GM12801 (cell line): ENCODE results near the gene TXLNA.

Experiments
- CTCF ChIP-seq: IDR thresholded peaks from one replicate; pipeline ENCODE4 v1.5.1; 2011; ENCODE audit warnings: control low read depth; ENCODE audit not compliant: insufficient read length; ENCODE audit errors: extremely low read depth

The TXLNA gene

GRCh38 chr1:32181065-32181464, 1.6 kb downstream of the TXLNA start:
- no peak for TF ChIP-seq CTCF

- no peak for TF ChIP-seq CTCF
These were observed 2.1 kb downstream of the TXLNA start for GRCh38 chr1:32181563-32181962.

GRCh38 chr1:32182060-32182459, 2.6 kb downstream of the TXLNA start:
- TF ChIP-seq CTCF, result no peak

GRCh38 chr1:32184650-32185049, 5.2 kb downstream of the TXLNA start:
- TF ChIP-seq CTCF, result no peak

- TF ChIP-seq CTCF, result no peak
These were observed 6.6 kb downstream of the TXLNA start for GRCh38 chr1:32186077-32186476.

GRCh38 chr1:32186491-32186890, 7.0 kb downstream of the TXLNA start:
- TF ChIP-seq CTCF, result no peak

GRCh38 chr1:32187850-32188249, 8.4 kb downstream of the TXLNA start:
- TF ChIP-seq CTCF, result no peak
